K562 (cell line): ENCODE data around the gene GDF15. TPM values are rescaled to one million over a fixed set of nuclear protein-coding genes. Genes with fewer than 3 reads are reported as not detected.

Experiments used
- ADNP ChIP-seq: fragments of 200-800 bp; sonication (Bioruptor generic); IDR thresholded peaks from 2 replicates; pipeline ENCODE4 v1.6.1; 2016; ENCODE audit warnings: missing genetic modification characterization, missing compliant biosample characterization
- BMI1 ChIP-seq: fragments of 150-350 bp; IDR thresholded peaks from 2 replicates; pipeline ENCODE4 v1.6.1; 2014; ENCODE audit warnings: low read length
- CHCHD3 ChIP-seq: fragments of 250-450 bp; sonication (Bioruptor Pico); IDR thresholded peaks from 2 replicates; pipeline ENCODE4 v2.1.2; 2022; ENCODE audit warnings: mild to moderate bottlenecking
- ELF2 ChIP-seq: fragments of 250-450 bp; sonication (Bioruptor Pico); IDR thresholded peaks from 2 replicates; pipeline ENCODE4 v1.5.0; 2021; ENCODE audit warnings: mild to moderate bottlenecking
- ETV1 ChIP-seq: fragments of 450-650 bp; conservative IDR thresholded peaks from 2 replicates; pipeline ENCODE4 v1.6.1; 2016; ENCODE audit warnings: missing genetic modification characterization, control low read depth, low read depth, missing compliant biosample characterization
- NR2C2 ChIP-seq, 2 experiments: fragments of 200-800 bp in 1 of 2; sonication (Bioruptor generic) in 1 of 2; sonication (generic) in 1 of 2; formaldehyde crosslinking in 1 of 2; IDR thresholded peaks; 2 replicates each; pipeline versions ENCODE4 v1.6.1 to v1.8.0; 2016 to 2022; ENCODE audit warnings: mild to moderate bottlenecking in 1 of 2, missing compliant biosample characterization in 1 of 2, missing genetic modification characterization in 1 of 2, missing genetic modification reagents in 1 of 2
- POLR2A ChIP-seq: fragments of 450-650 bp; conservative IDR thresholded peaks from 2 replicates; pipeline ENCODE4 v1.6.1; 2016
- POLR2AphosphoS5 ChIP-seq: IDR thresholded peaks from 2 replicates; pipeline ENCODE4 v1.6.1; 2011; ENCODE audit warnings: mild to moderate bottlenecking, low read depth, low read length, moderate library complexity; ENCODE audit not compliant: control insufficient read depth, insufficient read depth
- POLR2H ChIP-seq: IDR thresholded peaks from 2 replicates; pipeline ENCODE4 v1.6.1; 2016; ENCODE audit warnings: missing genetic modification characterization, low read depth, mild to moderate bottlenecking, control low read depth, missing compliant biosample characterization, moderate library complexity
- SOX6 ChIP-seq: fragments of 450-650 bp; IDR thresholded peaks from 2 replicates; pipeline ENCODE4 v1.6.1; 2014; ENCODE audit warnings: mild to moderate bottlenecking
- SPI1 ChIP-seq: IDR thresholded peaks from 2 replicates; pipeline ENCODE4 v1.6.1; 2011; ENCODE audit warnings: low read depth, low read length, control low read depth, borderline replicate concordance
- SREBF2 ChIP-seq: sonication (generic); formaldehyde crosslinking; IDR thresholded peaks from 2 replicates; pipeline ENCODE4 v1.4.0; 2020; ENCODE audit warnings: mild to moderate bottlenecking, missing genetic modification reagents
- TRIM24 ChIP-seq, 2 experiments: fragments of 450-650 bp; IDR thresholded peaks; 2 replicates each; pipeline ENCODE4 v1.6.1; 2016
- ZC3H11A ChIP-seq: IDR thresholded peaks from 2 replicates; pipeline ENCODE4 v1.6.1; 2012; ENCODE audit warnings: low read depth, low read length, improper control_type of control experiment
- ZC3H8 ChIP-seq: fragments of 450-650 bp; IDR thresholded peaks from 2 replicates; pipeline ENCODE4 v1.6.1; 2017
- ZKSCAN8 ChIP-seq: fragments of 200-800 bp; sonication (Bioruptor generic); IDR thresholded peaks from 2 replicates; pipeline ENCODE4 v1.6.1; 2016; ENCODE audit warnings: missing genetic modification characterization, missing compliant biosample characterization
- ZNF668 ChIP-seq: fragments of 250-450 bp; sonication (Bioruptor Pico); IDR thresholded peaks from 2 replicates; pipeline ENCODE4 v1.8.0; 2022; ENCODE audit warnings: mild to moderate bottlenecking, inconsistent platforms
- polyA plus RNA-seq, 8 experiments: library from polyadenylated mRNA; depleted of rRNA in 4 of 8; stranded (reverse) in 5 of 8; unstranded in 3 of 8; fragments of >200 nt; fragmentation: Nextera tagmentation in 2 of 8; fragmentation: Illumina TruSeq in 1 of 8; extraction: Ambion mirVana in 2 of 8; extraction: Trizol in 1 of 8; gene quantifications; 2 replicates each; pipeline versions ENCODE4 v1.2.1 to v1.2.3, GENCODE V29; 2011 to 2014; ENCODE audit warnings: inconsistent platforms in 1 of 8, missing spikeins in 1 of 8
- total RNA-seq, 7 experiments: library from RNA; depleted of rRNA in 6 of 7; stranded (reverse); fragments of >200 nt in 6 of 7; fragmentation: Illumina TruSeq in 2 of 7; extraction: Trizol in 2 of 7; gene quantifications; 2 replicates each; pipeline versions ENCODE4 v1.2.1 to v1.2.3, GENCODE V29; 2011 to 2021; ENCODE audit warnings: low replicate concordance in 1 of 7
- TF ChIP-seq, protein P1 (sequence below): fragments of 450-650 bp; formaldehyde crosslinking; IDR thresholded peaks from 2 replicates; pipeline ENCODE4 v1.4.0; 2020; ENCODE audit warnings: mild to moderate bottlenecking, mixed read lengths
- TF ChIP-seq, protein P2 (sequence below): fragments of 250-450 bp; sonication (Bioruptor Pico); IDR thresholded peaks from 2 replicates; pipeline ENCODE4 v1.5.0; 2020; ENCODE audit warnings: mild to moderate bottlenecking, borderline replicate concordance
- TF ChIP-seq, protein P3 (sequence below): sonication (generic); formaldehyde crosslinking; IDR thresholded peaks from 2 replicates; pipeline ENCODE4 v1.8.0; 2022; ENCODE audit warnings: missing genetic modification reagents, mild to moderate bottlenecking, borderline replicate concordance
- TF ChIP-seq, protein P4 (sequence below), 3 experiments: fragments of 200-800 bp in 1 of 3; sonication (Bioruptor generic) in 1 of 3; sonication (generic) in 1 of 3; formaldehyde crosslinking in 1 of 3; IDR thresholded peaks; 2 replicates each; pipeline versions ENCODE4 v1.6.1 to v1.8.0; 2016 to 2022; ENCODE audit warnings: mild to moderate bottlenecking in 2 of 3, missing compliant biosample characterization in 2 of 3, missing genetic modification characterization in 2 of 3, missing genetic modification reagents in 1 of 3
- TF ChIP-seq, protein P5 (sequence below): fragments of 450-650 bp; formaldehyde crosslinking; IDR thresholded peaks from 2 replicates; pipeline ENCODE4 v1.4.0; 2022; ENCODE audit warnings: missing genetic modification characterization

The GDF15 gene
- total and polyA plus RNA-seq, 9 of the 15 experiments (the other 6 are each of a cell fraction or from before 2014, with no cell fraction given): 2.3 to 82.4 (median 12.5) TPM

DNA sequence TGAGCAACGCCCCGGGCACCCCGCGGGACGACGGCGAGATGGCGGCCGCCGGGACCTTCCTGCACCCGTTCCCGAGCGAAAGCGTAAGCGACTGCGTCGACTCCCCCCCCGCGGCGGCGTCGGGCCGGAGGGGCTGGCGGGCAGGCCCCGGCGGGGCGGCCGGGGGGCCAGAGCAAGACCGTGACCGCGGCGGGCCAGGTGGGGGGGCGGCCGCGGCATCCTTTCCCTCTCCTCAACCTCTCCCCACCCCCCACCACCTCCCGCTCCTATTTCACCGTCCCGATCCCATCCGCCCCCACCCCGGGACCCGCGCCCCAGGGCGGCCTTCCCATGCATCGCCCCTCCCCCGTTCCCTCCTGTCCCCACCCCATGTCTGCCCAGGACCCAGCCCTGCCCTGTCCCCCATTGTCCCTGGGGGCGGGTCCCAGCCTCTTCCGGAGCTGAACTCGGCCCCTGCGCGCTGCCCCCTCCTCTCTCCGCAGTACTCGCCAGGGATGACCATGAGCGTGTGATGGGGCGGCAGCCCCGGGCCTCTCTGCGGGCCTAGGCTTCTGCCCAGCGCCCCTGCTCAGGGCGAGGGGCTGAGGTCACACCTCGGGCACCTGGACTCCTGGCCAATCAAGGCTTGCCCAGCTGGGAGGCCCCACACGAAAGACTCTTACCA is 47.9 kb downstream of the GDF15 start (continued):
- TF ChIP-seq, protein P1, sequence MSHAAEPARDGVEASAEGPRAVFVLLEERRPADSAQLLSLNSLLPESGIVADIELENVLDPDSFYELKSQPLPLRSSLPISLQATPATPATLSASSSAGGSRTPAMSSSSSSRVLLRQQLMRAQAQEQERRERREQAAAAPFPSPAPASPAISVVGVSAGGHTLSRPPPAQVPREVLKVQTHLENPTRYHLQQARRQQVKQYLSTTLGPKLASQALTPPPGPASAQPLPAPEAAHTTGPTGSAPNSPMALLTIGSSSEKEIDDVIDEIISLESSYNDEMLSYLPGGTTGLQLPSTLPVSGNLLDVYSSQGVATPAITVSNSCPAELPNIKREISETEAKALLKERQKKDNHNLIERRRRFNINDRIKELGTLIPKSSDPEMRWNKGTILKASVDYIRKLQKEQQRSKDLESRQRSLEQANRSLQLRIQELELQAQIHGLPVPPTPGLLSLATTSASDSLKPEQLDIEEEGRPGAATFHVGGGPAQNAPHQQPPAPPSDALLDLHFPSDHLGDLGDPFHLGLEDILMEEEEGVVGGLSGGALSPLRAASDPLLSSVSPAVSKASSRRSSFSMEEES: no peak
- TF ChIP-seq CHCHD3 (CRISPR knock-in tag): peak; percentile 65; the same call in 1 of the 2 replicates
- no peak for TF ChIP-seq SOX6
- no peak for TF ChIP-seq NR2C2 (CRISPR knock-in tag; IDR thresholded peaks at IDR 0.05)
- TF ChIP-seq NR2C2 (tag; IDR thresholded peaks at IDR 0.05): no peak
- peak; percentile 74 for TF ChIP-seq POLR2A
- TF ChIP-seq ADNP (tag): no peak
- no peak for TF ChIP-seq ZKSCAN8 (CRISPR knock-in tag)
- TF ChIP-seq, protein P2, sequence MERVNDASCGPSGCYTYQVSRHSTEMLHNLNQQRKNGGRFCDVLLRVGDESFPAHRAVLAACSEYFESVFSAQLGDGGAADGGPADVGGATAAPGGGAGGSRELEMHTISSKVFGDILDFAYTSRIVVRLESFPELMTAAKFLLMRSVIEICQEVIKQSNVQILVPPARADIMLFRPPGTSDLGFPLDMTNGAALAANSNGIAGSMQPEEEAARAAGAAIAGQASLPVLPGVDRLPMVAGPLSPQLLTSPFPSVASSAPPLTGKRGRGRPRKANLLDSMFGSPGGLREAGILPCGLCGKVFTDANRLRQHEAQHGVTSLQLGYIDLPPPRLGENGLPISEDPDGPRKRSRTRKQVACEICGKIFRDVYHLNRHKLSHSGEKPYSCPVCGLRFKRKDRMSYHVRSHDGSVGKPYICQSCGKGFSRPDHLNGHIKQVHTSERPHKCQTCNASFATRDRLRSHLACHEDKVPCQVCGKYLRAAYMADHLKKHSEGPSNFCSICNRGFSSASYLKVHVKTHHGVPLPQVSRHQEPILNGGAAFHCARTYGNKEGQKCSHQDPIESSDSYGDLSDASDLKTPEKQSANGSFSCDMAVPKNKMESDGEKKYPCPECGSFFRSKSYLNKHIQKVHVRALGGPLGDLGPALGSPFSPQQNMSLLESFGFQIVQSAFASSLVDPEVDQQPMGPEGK (CRISPR knock-in tag): 0 out of 2 replicates have a peak, but pooled peaks have one; percentile 16
- no peak for TF ChIP-seq ZC3H11A
- no peak for TF ChIP-seq POLR2H
- TF ChIP-seq, protein P3, sequence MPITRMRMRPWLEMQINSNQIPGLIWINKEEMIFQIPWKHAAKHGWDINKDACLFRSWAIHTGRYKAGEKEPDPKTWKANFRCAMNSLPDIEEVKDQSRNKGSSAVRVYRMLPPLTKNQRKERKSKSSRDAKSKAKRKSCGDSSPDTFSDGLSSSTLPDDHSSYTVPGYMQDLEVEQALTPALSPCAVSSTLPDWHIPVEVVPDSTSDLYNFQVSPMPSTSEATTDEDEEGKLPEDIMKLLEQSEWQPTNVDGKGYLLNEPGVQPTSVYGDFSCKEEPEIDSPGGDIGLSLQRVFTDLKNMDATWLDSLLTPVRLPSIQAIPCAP (CRISPR knock-in tag): no peak
- TF ChIP-seq BMI1: no peak
- no peak for TF ChIP-seq ZNF668 (CRISPR knock-in tag)
- TF ChIP-seq POLR2AphosphoS5: peak; percentile 38; the same call in 1 of the 2 replicates
- peak; percentile 34; the same call in 1 of the 2 replicates for TF ChIP-seq ELF2
- 0 out of 2 replicates have a peak, but pooled peaks have one; percentile 19 for TF ChIP-seq ETV1 (tag)
- TF ChIP-seq ZC3H8: no peak
- no peak for TF ChIP-seq SPI1
- no peak for TF ChIP-seq SREBF2 (CRISPR knock-in tag)
- no peak for TF ChIP-seq TRIM24 (IDR thresholded peaks at IDR 0.05)
- TF ChIP-seq, protein P4, sequence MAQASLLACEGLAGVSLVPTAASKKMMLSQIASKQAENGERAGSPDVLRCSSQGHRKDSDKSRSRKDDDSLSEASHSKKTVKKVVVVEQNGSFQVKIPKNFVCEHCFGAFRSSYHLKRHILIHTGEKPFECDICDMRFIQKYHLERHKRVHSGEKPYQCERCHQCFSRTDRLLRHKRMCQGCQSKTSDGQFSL (CRISPR knock-in tag; IDR thresholded peaks at IDR 0.05): no peak
- TF ChIP-seq, protein P4 (tag; IDR thresholded peaks at IDR 0.05): peak in 1 of 2 experiments; percentile 84; a peak in 2 of 4 replicates
- TF ChIP-seq, protein P5, sequence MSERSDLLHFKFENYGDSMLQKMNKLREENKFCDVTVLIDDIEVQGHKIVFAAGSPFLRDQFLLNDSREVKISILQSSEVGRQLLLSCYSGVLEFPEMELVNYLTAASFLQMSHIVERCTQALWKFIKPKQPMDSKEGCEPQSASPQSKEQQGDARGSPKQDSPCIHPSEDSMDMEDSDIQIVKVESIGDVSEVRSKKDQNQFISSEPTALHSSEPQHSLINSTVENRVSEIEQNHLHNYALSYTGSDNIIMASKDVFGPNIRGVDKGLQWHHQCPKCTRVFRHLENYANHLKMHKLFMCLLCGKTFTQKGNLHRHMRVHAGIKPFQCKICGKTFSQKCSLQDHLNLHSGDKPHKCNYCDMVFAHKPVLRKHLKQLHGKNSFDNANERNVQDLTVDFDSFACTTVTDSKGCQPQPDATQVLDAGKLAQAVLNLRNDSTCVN (CRISPR knock-in tag): no peak
